Measurements from ENCODE around the gene CNIH3. TPM values are rescaled to one million over a fixed set of nuclear protein-coding genes. Genes with fewer than 3 reads are reported as not detected.

Gene CNIH3
- total RNA-seq, 1 experiment from 2014 or later: 4.2 TPM

- H3K27ac ChIP-seq (ENCODE audit: insufficient read length, low read depth, low read length): no peak overlapping the region
- H2AK5ac ChIP-seq (ENCODE audit: insufficient read length, low read length): no peak overlapping the region
- no peak overlapping the region for H3K23ac ChIP-seq (ENCODE audit: insufficient read length, low read depth, low read length)
- no peak overlapping the region for H3K4me3 Mint-ChIP-seq
- H2BK5ac ChIP-seq (ENCODE audit: insufficient read length, low read length): no peak overlapping the region
- TF ChIP-seq CTCF (conservative IDR thresholded peaks at IDR 0.05): no peak
- no peak overlapping the region for H4K8ac ChIP-seq (replicated peaks; ENCODE audit: insufficient read length, low read depth, low read length)
- no peaks in the 10 kb centered on the region; a peak in 1 of 5 replicates for H3K9me3 Mint-ChIP-seq
- H3T11ph ChIP-seq (ENCODE audit: low read length): no peak overlapping the region
- no peak overlapping the region for H2BK15ac ChIP-seq (ENCODE audit: low read depth, low read length)
- no peaks in the 10 kb centered on the region for H3K9me3 ChIP-seq (ENCODE audit: control insufficient read depth, low read depth, low read length)
- H3K23me2 ChIP-seq (ENCODE audit: insufficient read length, low read depth, low read length, poor library complexity, severe bottlenecking): no peaks in the 10 kb centered on the region
- DNase-seq: no peak
- no peak overlapping the region for H3K56ac ChIP-seq (ENCODE audit: insufficient read length, low read depth, low read length)
- no peak overlapping the region for H2BK20ac ChIP-seq (ENCODE audit: low read depth, low read length, poor library complexity, severe bottlenecking)
- no peaks in the 10 kb centered on the region for H3K36me3 Mint-ChIP-seq (ENCODE audit: insufficient read depth in 1 of 3, low read depth in 3 of 3)
- H3K4ac ChIP-seq (ENCODE audit: low read depth, low read length): no peak overlapping the region
- no peaks in the 10 kb centered on the region for H3K79me2 ChIP-seq (ENCODE audit: insufficient read depth, low read length)
- no CpG with 5 or more reads among the region's 6 CpGs for WGBS (ENCODE audit: extremely low coverage, insufficient read length, low lambda C conversion rate)
- H4K20me1 ChIP-seq (ENCODE audit: control insufficient read depth, insufficient read depth, insufficient read length): no peaks in the 10 kb centered on the region
- no peaks in the 10 kb centered on the region for H3K27me3 ChIP-seq (ENCODE audit: insufficient read depth, low read length)
- no peak overlapping the region for H3K14ac ChIP-seq (ENCODE audit: insufficient read depth, low read length)
- H3K18ac ChIP-seq (ENCODE audit: insufficient read length, low read depth, low read length): no peak overlapping the region
- peaks cover 31 to 33% of the 10 kb centered on the region in 2 experiments for H3K4me1 Mint-ChIP-seq
- peaks cover 7% of the 10 kb centered on the region for H3K27me3 Mint-ChIP-seq (ENCODE audit: low read depth)
- H2BK120ac ChIP-seq (ENCODE audit: low read depth, low read length, poor library complexity, severe bottlenecking): no peak overlapping the region
- no peak overlapping the region for H4K91ac ChIP-seq (ENCODE audit: insufficient read length, low read depth, low read length)
- no peaks in the 10 kb centered on the region for H3K79me1 ChIP-seq (ENCODE audit: insufficient read depth, low read depth, low read length, poor library complexity, severe bottlenecking)
- no peak overlapping the region for H3K4me2 ChIP-seq (ENCODE audit: insufficient read depth, insufficient read length, low read length)
- no peak overlapping the region for H4K5ac ChIP-seq (ENCODE audit: insufficient read length, low read depth, low read length)
- H3K4me1 ChIP-seq (ENCODE audit: insufficient read depth, low read length): peaks cover 6% of the 10 kb centered on the region; the same call in 1 of the 2 replicates
- no peak overlapping the region for H3K9ac ChIP-seq (ENCODE audit: extremely low read depth, insufficient read length, low read length)
- H2BK12ac ChIP-seq (ENCODE audit: insufficient read length, low read depth, low read length): no peak overlapping the region
- H2AFZ ChIP-seq (ENCODE audit: low read length): no peak overlapping the region
- H3K27ac Mint-ChIP-seq: no peak overlapping the region
Measured at GRCh38 chr1:224631462-224632115, 15.5 kb downstream of the CNIH3 start.
